NCI-H128 (cell line): ENCODE data around the gene SMDT1.
"Not testable (repeated sequence)": the region's sequence is repeated elsewhere in the genome, so short reads cannot be mapped to it uniquely, and the experiment has no call there.

Source experiments
- DNase-seq: peaks from one replicate; lab custom pipeline; 2025; ENCODE audit not compliant: unreplicated experiment; lab: John Stamatoyannopoulos, UW

SMDT1 gene

DNA sequence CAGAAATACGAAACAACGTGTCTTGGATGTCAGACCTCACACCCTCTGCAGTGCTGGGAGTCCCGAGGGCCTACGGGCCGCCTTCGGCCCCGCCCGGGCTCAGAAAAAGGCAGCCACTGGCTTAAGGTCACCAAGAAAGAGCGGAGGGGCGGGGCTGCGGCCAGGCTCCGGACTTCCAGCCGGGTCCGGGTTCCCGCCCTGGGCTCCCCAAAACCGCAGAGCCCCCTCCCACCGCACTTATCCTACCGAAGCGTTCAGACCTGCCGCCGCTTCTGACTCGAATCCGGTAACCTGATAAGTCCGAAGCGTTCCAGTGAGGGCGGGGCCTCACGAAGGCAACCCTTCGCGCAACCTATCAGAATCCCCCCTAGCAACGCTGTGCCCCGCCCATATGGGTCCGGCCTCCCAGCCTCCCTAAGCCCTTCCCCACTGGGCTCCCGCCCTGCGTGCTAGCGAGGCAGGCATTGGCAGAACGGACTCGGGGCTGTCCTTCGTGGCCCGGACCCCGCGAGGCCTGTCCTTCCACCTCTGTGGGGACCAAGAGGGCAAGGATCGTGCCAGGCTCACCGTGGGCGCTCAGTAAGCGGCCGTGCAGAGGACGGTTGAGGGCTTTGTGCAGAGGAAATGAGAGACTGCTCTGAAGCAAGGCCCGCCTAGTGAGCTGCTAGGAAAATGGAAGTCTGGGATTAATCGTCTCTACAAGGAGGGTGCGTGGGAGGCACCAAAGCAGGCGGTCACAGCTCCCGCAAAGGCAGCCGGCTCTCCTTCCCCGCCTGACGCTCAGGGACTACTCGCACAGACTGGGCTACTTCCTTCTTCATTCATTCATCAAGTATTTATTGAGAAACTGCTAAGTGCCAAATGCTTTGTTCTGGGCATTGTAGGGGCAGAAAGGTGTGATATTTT, 8.7 kb upstream of the SMDT1 start, which contains the start of gene NAGA:
TSS of gene NAGA (minus strand) at position 296 of the 906 bp plus-strand sequence. CDS start 515 bp downstream, outside the sequence.
- peak; percentile 91 for DNase-seq

DNA sequence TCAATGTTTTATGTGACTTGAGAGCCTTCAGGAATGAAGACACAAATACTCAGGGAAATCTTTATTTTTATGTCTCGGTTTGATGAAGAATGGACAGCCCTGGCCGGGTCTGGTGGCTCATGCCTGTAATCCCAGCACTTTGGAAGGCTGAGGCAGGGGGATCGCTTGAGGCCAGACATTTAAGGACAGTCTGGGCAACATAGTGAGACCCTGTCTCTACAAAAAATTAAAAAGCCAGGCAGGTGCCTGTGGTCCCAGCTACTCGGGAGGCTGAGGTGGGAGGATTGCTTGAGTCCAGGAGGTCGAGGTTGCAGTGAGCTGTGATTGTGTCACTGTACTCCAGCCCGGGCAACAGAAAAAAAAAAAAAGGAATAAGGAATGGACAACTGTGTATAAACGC, 8.0 kb upstream of the SMDT1 start:
- DNase-seq = not testable (repeated sequence)

DNA sequence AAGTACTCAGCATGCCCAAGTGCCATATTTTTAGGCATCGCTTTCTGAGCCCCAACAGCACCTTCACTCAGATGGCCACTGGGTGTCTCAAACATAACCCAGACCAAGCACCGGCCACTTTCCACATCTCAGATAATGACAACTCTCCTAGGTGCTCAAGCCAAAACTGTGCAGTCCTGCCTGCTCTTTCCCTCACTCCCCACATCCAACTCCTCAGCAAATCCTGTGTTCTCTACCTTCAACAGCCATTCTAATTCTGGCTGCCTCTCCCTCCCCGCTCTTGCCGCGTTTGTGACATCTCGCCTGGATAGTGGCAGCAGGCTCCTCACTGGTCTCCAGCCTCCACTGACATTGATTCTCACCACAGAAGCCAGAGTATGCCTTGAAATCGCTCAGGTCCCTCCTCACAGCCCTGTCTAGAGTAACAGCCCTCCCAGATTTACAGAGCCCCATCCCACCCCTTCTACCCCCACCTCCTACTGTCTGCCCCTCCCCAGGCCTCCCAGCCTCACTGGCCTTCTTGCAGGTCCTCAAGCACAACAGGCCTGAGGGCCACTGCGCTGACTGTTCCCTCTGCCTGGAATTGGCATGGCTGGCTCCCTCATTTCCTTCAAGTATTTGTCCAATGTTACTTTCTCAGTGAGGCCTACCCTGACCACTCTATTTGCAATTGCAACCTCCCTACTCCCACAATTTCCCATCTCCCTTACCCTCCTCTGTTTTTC, 6.7 kb upstream of the SMDT1 start:
- no peak for DNase-seq

DNA sequence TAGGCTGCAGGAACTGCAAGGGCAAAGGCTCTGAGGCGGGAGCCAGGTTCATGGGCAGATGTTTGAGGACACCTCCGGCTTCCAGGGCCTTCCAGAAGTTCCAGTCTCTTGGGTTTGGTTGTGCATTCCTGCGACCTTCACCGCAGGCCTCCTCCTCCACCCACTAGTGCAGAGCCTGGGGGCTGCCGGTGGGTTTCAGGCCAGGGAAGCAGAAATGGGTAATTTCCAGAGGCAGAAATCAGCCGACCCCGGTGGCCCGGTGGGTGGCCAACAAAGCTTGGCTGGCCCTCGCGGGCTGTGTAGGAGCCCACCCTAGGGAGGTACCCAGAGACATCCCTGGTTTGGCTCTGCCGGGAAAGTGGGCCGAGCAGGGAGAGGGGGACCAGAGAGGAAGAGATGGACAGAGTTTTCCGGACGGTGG, 5.9 kb upstream of the SMDT1 start:
- no peak for DNase-seq

DNA sequence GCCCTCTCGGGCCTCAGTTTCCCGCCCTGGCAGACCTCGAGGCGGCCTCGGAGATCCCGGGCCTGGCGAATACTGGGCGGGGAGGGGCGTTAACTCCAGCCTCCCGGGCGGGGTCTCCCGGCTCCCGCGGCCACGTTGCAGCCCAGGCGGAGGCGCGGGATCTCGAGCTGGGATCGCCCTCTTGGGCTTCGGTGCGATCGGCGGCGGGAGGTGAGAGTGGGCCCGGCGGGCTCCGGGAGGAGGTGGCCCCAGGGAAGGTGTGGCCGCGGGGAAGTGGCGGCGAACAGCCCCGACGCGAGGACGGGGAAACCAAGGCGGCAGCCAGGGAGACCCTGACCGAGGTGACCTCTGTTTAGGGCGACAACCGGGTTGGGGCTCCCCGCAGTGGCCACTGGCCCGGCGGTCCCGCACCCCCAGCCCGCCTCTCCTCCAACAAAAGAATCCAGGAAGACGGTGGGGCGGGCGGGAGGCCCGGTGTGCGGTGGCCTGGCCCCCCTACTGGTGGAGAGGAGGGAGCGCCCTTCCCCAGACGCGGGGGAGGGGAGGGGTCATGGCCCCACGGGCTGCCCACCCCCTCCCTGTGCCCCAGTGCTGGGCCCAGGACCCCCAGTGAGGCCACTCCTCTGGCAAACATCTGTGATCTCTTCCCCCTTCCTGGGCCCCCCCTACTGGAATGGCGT, 5.2 kb upstream of the SMDT1 start, which contains the start of gene PHETA2:
TSS of gene PHETA2 (plus strand) at position 117 of the 680 bp plus-strand sequence. CDS start 3,046 bp downstream, outside the sequence.
- no peak for DNase-seq

DNA sequence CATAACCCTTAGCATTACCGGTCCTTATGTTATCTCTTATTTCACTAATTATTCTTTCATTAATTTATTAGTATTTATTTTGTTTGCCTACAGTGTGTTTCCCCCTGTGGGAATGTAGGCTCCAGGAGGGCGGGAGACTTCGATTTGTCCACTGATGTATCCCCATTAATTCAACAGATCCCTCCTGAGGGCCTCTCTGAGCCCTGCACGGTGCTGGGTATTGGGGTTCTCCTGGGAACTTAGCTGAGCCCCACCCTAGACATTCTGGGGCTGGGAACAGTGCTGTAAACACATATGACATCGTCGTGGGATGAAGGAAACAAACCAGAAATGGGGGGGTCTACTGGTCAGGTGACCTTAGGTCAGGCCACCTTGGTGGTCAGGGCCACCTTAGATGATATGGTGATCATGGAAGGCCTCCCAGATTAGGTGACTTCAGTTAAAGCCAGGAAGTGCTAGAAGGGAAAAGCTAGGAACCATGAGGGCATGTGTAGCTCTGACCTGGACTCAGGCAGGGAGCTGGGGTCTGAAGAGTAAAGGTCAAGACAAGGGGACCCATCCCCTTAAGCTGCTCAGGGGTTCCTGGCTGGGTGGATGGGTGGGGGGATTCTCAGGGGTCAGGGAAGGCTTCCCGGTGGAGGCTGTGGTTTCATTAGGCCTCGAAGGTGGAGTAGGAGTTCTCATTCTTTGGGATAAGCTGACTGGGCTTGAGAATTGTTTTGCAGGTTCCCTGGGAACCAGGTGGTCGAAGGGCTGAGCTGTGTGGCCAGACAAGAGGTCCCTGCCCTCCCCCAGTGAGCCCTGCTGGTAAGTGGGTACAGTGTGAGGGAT, 4.4 kb upstream of the SMDT1 start:
- no peak for DNase-seq

DNA sequence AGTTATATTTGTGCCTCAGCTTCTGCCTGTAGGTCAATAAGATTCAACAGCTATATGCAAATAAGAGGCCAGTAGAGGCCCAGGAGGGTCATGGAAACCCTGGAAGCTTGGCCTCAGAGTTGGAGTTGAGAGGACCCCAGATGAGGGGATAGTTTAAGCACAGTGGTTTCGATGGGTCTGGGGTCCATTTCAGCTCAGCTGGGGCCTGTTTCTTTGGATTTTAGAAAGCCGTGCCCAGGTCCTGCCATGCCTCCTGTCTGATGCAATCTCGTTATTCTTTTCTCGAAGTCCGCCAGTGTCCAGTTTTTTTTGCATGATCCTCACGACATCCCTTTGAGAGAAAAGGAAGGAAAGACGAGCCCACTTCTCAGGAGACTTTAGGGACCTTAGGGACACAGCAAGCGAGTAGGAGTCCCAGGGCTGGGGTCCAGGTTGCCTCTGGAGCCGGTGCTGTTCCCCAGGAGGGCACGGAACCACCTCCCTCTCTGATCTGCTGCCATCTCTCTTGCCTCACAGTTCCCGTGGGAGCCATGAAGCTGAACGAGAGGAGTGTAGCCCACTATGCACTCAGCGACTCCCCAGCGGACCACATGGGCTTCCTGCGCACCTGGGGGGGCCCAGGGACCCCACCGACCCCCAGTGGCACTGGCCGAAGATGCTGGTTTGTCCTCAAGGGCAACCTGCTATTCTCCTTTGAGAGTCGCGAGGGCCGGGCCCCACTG, 2.6 kb upstream of the SMDT1 start:
- DNase-seq = no peak

DNA sequence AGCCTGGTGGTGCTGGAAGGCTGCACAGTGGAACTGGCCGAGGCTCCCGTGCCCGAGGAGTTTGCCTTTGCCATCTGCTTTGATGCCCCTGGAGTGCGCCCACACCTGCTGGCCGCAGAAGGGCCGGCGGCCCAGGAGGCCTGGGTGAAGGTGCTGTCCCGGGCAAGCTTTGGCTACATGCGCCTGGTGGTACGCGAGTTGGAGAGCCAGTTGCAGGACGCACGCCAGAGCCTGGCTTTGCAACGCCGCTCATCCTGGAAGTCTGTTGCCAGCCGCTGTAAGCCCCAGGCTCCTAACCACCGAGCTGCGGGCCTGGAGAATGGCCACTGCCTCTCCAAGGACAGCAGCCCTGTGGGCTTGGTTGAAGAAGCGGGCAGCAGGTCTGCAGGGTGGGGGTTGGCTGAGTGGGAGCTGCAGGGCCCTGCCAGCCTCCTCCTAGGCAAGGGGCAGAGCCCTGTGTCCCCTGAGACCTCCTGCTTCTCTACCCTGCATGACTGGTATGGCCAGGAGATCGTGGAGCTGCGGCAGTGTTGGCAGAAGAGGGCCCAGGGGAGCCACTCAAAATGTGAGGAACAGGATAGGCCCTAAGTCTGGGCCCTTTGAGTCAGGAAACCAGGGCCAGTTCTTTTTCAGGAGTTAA, 1.9 kb upstream of the SMDT1 start:
- no peak for DNase-seq

DNA sequence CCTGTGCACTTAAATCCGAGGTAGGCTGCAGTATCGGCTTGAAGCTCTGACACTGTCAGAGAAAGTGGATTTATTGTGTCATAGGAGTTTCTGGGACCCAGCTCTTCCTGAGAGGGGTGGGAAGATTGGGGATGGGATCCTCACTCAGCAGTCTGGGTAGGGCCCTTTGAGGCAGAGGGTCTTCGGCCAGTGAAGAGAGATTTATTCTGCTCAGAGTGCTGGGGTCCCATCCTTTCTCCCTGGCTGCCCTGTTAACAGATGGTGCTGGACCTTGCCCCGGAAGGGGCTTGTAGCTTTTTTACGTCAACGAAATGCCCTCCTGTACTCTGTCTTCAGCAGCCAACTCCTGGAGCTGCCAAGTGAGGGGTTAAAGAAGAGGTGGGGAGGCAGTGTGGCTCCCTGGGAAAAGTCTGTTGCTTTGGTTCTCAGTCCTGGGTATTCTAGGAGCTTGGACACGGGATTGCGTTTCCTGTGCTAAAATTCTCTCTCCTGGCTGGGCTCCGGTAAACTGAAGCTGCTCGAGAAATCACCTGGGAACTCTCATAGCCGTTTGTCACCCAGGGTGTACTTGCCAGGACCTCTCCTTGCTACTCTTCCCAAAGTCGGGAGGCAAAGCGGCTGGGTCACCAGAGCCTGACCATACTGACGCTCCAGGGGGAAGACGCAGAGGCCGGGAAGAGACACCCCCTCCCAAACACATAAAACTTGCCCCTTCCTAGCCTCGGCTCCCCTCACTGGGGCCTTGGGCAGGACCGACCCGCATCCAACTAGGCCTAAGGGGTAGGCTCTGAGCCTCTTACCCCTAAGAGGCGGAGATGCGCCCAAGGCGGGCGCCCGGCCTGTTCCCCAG, 806 bp upstream of the SMDT1 start:
- no peak for DNase-seq

DNA sequence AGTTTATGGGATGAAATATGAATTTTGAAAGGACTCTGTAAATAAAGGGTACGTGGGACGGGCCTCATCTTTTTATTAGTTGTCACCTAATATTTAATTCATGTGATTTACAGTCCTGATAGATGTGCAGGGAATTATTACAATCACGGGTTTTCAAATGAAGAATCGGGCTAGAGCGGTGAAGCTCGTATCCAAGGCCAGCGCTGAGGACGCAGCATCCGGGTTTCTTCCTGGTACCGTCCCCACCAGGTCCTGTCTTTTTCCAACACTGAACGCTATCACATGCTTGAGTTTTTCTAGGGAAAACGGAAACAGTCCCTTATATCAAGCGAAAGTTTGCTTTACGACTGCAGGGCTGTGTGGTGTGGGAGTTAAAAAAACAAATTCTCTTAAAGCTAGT, 787 bp downstream of the SMDT1 start:
- no peak for DNase-seq

DNA sequence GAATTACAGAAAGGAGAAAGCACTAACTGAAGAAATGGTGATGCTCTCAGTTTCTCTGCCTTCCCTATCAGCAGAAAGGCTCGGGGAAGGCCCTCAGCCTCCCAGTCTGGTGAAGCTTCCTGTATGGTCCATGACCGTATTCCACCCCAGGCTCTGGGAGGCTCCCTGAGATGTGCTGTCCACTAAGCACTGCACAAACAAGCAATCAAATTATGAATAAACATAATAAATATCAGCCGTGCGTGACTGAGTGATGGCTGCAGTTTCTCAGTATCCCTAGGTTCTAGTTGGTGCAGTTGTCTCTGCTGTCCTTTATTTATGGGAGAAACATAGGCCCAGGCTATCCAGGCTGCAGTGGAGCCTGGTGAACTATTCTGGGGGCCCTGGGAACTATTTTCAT, 3.6 kb downstream of the SMDT1 start:
- DNase-seq = no peak

DNA sequence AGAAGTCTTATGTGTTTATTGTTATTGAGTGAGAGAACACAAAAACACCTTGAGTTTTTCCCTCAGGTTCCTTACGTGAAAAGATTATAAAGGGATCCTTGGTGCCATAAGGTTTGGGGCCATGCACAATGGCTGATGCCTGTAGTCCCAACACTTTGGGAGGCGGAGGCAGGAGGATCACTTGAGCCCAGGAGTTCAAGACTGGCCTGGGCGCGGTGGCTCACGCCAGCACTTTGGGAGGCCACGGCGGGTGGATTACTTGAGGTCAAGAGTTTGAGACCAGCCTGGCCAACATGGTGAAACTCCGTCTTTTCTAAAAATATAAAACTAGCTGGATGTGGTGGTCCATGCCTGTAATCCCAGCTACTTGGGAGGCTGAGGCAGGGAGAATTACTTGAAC, 5.4 kb downstream of the SMDT1 start:
- DNase-seq = no peak

DNA sequence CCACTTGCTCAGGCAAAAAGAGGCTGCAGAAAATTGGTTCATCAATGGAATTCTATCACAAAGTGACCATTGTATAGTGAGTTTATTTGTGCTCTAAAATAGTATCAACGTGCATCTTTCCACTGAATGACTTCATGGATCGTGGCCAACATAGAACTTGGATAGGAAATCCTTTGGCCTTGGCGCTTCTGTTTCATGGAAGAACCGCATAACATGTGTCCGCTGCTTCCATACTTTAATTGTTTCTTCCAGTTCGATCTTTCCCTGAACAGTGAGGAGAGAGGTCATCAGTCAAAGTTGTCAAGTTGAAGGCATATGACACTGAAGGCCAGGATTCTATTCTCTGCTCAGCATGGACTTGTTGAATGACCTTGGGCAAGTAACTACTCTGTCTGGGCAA, 6.6 kb downstream of the SMDT1 start:
- DNase-seq = no peak

DNA sequence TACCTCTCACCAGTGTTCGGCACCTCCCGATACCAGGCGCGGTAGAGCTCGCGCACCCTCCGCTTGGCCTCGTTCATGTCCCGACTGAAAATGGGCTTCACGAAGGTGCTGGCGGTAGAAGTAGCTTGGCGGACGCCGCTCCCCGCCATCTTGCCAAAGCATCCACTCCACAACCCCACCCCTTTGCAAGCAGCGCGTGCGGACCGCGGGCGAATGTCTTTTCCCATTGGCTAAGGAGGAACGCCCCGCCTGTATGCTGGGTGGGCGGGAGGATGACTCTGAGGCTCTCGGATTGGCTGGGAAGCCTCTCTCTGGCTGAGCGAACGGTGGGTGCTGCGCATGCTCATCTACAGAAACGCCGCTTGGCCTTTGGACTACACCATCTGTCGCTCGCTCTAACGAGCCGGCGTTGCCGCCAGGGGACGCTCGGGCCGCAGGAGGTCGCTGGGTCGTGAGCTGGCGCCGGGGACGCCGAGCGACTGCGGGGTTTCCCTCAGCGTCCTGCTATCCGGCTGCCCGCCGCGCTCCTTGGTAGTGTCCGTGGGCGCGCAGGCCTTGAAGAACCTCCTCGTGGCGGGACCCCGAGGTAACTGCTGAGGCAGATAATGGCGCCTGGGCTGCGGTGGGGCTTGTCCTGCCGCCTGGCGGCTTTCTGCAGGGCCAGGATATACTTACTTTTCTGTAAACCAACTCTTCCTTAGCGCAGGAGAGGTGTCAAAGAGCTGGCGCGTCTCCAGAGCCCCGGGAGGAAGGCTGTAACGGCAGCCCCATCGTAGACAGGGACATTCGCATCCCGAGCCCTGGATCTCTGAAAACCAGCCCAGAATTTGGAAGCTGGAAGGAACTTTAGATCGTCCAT, 11.3 kb downstream of the SMDT1 start, which contains the start of gene NDUFA6:
TSS of gene NDUFA6 (minus strand) at position 177 of the 859 bp plus-strand sequence. CDS start at position 149, 28 bp downstream.
- DNase-seq = peak; percentile 95

DNA sequence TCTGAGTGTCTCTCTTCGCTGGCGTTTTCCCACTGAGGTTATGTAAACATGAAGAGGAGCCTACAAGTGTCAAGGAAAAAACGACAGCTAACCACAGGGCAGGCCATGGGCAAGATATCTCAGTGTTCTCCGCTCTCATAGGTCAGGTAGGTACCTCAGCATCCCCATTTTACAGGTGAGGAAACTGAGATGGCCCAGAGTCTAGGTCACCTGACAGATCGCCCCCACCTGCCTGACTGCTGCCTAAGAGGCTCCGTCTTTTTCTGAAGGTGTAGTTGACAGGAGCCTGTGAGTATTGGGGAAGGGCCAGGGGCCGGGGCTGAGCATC, 11.9 kb downstream of the SMDT1 start:
- DNase-seq = no peak

DNA sequence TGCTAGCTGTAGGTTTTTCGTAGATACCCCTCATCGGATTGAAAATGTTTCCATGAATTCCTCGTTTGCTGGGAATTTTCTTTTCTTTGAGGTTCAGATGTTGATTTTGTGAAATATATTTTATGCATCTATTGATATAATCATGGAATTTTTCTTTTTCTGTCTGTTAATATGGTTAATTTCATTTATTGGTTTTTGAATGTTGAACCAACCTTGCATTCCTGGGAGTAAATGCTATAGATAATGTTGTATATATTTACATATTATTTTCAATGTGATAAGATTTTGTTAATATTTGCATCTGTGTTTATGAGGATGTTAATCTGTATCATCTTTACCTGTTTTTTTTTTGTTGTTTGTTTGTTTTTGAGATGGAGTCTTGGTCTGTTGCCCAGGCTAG, 21.7 kb downstream of the SMDT1 start:
- no peak for DNase-seq

DNA sequence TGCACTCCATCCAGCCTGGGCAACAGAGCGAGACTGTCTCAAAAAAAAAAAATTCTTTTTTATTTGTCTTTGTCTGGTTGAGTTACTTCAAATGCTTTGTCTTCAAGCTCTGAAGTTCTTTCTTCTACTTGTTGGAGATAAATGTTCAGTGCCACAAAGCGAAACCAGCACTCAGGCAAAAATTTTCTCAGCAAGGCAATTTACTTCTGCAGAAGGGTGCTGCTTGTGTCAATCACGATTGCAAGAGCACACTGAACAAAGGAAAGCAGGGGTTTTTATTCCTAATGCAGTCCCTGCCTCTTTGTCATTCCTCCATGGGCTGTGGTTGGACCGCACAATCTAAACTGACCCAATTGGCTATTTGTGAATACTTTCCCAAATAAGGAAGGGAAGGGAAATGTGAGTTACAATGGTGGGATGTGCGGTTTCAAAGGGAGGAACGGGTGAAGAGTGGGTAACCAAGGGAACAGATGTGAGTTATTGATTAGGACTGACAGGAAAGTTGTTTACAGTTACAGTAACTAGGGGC, 24.9 kb downstream of the SMDT1 start:
- not testable (repeated sequence) for DNase-seq
